ENCODE results near the gene COL26A1.
"Not testable (repeated sequence)": the region's sequence is repeated elsewhere in the genome, so short reads cannot be mapped to it uniquely, and the experiment has no call there.

Gene COL26A1

GRCh38 chr7:101602082-101602481 is 239.4 kb downstream of the COL26A1 start:
- no peak for FAIRE-seq

- FAIRE-seq: no peak
These were observed 240.0 kb downstream of the COL26A1 start for GRCh38 chr7:101602484-101603241.

GRCh38 chr7:101604331-101604933 is 241.8 kb downstream of the COL26A1 start:
- FAIRE-seq: no peak

- FAIRE-seq: not testable (repeated sequence)
These were observed 242.3 kb downstream of the COL26A1 start for GRCh38 chr7:101604934-101605332.

GRCh38 chr7:101605611-101606497 is 243.2 kb downstream of the COL26A1 start:
- FAIRE-seq: no peak

- FAIRE-seq: no peak
These were observed 243.8 kb downstream of the COL26A1 start for GRCh38 chr7:101606498-101606923.
